Uterus (tissue), 2 donors: ENCODE measurements around the gene BTBD2.

Source experiments
- POLR2A ChIP-seq, 2 donors: fragments of 450-650 bp; IDR thresholded peaks; one replicate each; pipeline ENCODE4 v1.6.1; 2016; ENCODE audit warnings: antibody characterized with exemption in 2 of 2, mild to moderate bottlenecking in 1 of 2, moderate library complexity in 1 of 2
- TF ChIP-seq, protein P1 (sequence below), 4 experiments: fragments of 200-600 bp in 2 of 4; fragments of 450-650 bp in 2 of 4; sonication (generic) in 2 of 4; IDR thresholded peaks; one replicate each; pipeline ENCODE4 v1.5.1; 2016 to 2019; ENCODE audit warnings: antibody characterized with exemption in 4 of 4, mild to moderate bottlenecking in 2 of 4, moderate library complexity in 1 of 4

- TF ChIP-seq, protein P1, sequence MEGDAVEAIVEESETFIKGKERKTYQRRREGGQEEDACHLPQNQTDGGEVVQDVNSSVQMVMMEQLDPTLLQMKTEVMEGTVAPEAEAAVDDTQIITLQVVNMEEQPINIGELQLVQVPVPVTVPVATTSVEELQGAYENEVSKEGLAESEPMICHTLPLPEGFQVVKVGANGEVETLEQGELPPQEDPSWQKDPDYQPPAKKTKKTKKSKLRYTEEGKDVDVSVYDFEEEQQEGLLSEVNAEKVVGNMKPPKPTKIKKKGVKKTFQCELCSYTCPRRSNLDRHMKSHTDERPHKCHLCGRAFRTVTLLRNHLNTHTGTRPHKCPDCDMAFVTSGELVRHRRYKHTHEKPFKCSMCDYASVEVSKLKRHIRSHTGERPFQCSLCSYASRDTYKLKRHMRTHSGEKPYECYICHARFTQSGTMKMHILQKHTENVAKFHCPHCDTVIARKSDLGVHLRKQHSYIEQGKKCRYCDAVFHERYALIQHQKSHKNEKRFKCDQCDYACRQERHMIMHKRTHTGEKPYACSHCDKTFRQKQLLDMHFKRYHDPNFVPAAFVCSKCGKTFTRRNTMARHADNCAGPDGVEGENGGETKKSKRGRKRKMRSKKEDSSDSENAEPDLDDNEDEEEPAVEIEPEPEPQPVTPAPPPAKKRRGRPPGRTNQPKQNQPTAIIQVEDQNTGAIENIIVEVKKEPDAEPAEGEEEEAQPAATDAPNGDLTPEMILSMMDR (IDR thresholded peaks at IDR 0.05): no peak
- TF ChIP-seq POLR2A (IDR thresholded peaks at IDR 0.05): no peak
Measured at GRCh38 chr19:1949304-1950101, 66.0 kb downstream of the BTBD2 start.
